NCI-H1092 (cell line): Measurements from ENCODE around the gene CFAP20DC.
"Not testable (repeated sequence)": the region's sequence is repeated elsewhere in the genome, so short reads cannot be mapped to it uniquely, and the experiment has no call there.

Source experiments
- DNase-seq: peaks from one replicate; lab custom pipeline; 2025; lab: John Stamatoyannopoulos, UW

Gene CFAP20DC

GRCh38 chr3:59017617-59017984 is 32.2 kb downstream of the CFAP20DC start:
- no peak for DNase-seq

GRCh38 chr3:59016930-59017616 is 32.8 kb downstream of the CFAP20DC start:
- DNase-seq, result no peak

DNA sequence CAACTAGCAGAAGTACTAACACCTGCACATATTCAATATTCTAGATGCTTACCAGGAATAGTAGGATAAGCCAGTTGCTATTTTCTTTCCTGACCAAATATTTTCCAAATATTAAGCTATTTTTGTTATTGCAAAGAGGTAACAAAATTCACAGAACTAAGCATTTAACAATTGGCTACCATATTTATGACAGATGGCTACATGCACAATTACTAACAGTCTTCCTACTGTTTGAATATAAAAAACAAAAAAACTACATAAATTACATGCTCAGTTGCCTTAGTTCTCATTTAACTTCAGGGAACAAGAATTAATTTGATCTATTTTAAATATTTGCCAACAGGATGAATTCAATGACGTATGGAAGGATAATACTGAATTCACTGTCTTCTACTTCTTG is 36.2 kb downstream of the CFAP20DC start:
- DNase-seq, result no peak

DNA sequence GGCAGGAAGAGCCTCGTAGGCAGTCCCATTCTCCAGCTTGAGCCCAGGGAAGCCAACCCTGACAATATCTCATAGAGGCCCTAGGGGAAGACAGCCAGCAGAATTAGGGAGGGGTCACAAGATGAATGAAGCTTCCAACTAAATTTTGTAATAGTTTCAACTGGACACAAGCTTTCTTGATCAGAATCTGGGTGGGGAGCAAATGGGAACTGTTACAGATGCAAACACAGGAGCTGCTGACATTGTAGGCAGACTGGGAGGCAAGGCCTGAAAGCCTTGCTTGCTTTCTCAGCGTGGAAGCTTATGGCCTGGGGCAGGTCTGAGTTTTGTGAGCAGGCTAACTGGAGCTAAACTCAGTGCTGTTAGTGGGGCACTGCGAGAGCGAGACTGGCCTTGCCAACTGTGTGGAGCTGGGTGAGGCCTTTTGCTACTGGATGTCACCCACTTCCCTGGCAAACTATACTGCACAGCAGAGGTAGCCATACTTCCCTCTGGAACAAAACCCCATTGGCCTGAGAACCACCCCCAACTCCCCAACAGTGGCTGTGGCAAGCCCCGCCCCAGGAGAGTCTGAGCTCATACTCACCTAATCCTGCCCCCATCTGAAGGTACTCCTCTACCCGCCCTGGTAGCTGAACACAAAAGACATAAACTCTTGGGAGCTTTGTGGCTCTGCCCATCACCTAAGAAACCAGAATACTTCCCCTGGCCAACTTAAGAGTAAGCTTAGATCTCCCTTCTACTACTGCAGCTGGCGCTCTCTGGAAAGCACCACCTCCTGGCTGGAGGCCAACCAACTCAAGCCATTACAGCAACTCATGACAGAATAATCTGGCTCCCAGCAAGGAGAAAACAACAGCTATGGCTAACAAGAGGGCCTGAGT is 42.9 kb downstream of the CFAP20DC start:
- no peak for DNase-seq

- DNase-seq, result no peak
Observed at GRCh38 chr3:59001675-59002074, 48.1 kb downstream of the CFAP20DC start.

DNA sequence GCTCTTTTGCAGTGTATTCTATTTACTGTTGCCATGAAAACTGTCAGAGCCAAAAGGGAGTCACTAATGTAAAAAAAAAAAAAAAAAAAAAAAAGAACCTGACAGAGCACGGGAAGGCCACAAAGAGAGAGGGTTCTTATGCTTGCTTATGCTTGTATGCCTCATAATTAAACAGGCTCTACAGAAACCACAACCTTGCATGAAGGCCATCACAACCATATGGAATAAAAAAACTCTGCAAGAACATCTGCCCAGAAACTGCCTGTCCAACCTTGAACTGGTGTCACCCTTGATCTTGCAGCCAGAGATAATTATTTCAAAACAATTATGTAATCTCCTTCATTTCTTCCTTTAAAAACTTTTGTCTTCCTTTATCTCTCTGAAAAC is 50.1 kb downstream of the CFAP20DC start:
- DNase-seq, result no peak

DNA sequence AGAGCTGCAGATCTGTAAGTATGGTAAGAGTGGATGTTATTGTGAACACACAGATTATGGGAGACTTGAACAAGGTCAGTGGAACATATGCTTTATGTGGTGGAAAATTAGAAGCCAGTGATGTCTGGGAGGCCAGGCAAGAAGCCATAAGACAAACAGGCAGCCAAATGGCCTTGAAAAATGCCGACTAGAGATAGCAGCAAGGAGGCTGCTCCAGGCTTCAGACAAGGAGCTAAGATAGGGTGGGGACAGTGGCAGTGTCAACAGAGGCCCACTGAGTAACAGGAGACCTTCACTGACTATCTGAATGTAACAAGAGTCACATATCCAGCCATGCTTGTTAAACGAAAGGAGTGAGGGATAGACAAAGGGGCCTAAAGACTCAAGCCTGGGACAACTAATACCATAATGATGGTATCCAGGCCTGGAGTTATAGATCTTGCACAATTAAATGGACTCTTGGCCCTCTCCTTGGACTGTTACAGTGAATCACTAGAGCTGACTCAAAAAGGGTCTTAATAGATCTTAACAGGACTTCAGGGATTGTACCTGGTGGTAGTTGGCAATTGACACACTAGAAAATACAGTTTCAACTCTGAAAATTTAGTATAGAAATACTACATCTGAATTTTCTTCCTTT is 50.6 kb downstream of the CFAP20DC start:
- no peak for DNase-seq

DNA sequence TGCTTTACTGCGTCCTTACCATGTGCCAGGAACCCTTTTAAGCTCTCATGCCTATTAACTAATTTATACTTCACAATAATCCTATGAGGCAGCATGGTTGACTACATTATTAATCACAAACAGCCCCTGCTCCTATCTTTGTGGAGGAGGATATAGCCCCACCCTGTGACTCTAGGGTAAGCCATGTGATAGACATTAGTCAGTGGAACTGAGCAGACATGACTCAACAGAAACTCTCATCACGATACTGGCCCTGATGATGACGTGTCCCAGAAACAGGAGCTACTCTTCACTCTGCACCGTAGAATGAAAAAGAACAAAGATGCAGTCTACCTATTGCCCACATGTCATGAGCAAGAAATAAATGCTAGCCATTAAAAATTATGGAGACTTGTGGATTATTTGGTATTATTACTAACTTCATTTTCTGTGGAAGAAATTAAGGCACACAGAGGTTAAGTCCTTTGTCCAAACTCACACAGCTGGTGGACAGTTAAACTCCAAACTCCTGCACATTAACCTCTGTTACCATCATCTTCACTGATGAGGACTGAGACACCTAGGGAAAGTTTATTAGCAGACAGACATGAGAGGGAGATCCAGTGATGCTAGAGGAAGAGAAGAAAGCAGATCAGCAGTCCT is 51.2 kb downstream of the CFAP20DC start:
- no peak for DNase-seq

DNA sequence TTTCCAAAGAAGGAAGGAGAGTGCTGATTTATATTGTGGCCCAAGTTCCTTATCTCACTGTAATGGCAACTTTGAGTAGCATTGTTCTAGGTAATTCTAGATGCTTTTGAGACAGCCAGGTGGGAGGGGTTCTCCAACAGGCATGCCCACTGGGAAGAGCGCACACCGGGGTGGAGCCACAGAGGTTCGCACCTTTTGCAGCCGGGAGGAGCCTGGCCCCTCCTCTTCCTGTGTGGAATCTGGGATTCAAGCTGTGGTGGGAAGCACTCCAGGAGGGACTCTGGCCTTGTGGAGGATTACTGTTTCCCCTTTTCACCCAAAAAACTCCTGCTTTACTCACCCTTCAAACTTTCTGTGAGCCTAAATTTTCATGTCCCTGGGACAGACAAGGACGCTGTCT is 53.1 kb downstream of the CFAP20DC start:
- no peak for DNase-seq

GRCh38 chr3:58994746-58995330 is 55.0 kb downstream of the CFAP20DC start:
- DNase-seq, result peak; percentile 11

GRCh38 chr3:58993547-58993946 is 56.3 kb downstream of the CFAP20DC start:
- no peak for DNase-seq

DNA sequence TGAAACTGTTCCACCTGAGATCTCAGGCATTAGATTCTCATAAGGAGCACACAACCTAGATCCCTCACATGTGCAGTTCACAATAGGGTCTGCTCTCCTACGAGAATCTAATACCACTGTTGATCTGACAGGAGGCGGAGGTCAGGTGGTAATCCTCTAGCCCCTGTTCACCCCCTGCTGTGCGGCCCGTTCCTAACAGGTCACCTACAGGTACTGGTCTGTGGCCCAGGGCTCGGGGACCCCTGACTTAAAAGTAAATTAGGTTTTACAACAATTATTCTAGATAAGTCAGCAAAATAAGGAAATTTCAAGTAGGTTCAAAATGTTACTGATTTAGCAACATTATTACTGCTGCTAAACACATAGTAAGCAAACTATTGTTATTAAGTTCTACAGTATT is 58.2 kb downstream of the CFAP20DC start:
- DNase-seq, result no peak

DNA sequence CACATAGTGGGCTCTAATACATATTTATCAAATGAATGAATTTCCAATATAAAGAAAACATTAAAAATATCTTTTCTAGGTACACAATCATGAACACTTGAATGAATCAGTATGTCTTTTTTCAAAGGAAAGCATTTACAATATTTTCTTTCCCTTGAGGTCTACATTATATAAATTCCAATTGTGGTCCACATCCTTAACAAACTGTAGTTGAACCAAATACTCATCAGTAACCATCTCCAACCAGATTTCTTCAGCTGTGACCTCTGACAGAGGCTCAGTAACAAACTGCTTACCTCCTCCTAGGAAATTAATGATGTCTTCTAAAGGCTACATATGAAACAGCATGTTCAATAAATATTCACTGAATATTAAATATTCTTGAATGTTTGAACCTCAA is 58.8 kb downstream of the CFAP20DC start:
- DNase-seq, result no peak

DNA sequence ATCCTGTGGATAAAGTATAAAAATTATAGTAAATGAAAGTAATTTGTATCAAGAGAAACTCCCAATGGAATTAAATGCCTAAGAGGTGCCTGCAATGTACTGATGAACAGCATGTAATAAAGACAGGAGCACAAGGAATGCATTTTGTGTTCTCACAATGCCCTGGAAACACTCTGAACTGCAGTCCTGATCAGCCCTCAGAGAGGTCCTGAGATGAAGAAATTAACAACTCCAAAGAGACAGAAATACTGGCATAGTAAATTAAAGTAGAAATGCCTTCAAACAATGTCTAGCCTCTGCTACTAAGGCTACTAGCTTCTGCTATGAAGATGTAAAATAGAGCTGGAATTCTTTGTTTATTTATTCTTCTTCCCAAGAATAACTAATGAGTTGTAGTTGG is 59.9 kb downstream of the CFAP20DC start:
- no peak for DNase-seq

DNA sequence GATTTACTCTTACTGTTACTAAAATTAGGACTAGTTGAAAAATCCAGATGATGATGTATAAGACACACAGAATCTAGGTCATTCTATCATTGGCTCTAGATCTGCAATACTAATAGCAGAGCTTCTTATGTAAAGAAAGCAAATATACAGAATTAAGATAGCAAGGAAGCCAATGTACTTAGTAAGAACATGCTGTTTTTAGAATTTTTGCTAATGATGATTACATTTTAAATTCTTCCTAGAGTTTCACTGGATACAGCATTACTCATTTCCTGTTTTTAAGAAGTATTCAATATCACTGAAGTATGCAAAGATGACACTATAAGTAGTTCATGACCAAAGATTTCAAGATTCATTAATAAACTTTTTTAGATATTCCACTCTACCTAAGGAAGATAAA is 60.7 kb downstream of the CFAP20DC start:
- no peak for DNase-seq

- no peak for DNase-seq
Observed at GRCh38 chr3:58988041-58988440, 61.8 kb downstream of the CFAP20DC start.

- DNase-seq, result no peak
Observed at GRCh38 chr3:58986654-58987053, 63.2 kb downstream of the CFAP20DC start.

DNA sequence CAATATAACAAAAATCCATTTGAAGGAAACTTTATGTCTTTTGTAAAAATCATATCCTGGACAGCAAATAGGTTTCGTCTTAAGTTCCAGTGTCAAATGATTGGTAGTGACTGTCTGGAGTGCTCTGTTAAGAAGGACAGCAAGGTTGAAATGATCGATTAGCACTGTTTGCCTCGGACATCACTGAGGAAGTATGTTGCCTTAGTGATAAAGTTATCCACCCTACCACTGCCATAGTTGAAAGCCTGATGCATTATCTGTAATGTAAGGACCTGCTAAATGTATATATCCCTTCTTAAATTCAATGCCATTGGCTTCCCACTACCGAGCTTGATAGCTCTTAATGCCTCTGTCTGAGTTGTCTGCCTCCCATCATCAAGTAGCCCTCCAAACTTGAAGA is 70.0 kb downstream of the CFAP20DC start:
- DNase-seq, result no peak

- no peak for DNase-seq
Observed at GRCh38 chr3:58973796-58974195, 76.0 kb downstream of the CFAP20DC start.

- DNase-seq, result not testable (repeated sequence)
Observed at GRCh38 chr3:58967866-58968265, 82.0 kb downstream of the CFAP20DC start.

GRCh38 chr3:58965865-58966264 is 84.0 kb downstream of the CFAP20DC start:
- no peak for DNase-seq

DNA sequence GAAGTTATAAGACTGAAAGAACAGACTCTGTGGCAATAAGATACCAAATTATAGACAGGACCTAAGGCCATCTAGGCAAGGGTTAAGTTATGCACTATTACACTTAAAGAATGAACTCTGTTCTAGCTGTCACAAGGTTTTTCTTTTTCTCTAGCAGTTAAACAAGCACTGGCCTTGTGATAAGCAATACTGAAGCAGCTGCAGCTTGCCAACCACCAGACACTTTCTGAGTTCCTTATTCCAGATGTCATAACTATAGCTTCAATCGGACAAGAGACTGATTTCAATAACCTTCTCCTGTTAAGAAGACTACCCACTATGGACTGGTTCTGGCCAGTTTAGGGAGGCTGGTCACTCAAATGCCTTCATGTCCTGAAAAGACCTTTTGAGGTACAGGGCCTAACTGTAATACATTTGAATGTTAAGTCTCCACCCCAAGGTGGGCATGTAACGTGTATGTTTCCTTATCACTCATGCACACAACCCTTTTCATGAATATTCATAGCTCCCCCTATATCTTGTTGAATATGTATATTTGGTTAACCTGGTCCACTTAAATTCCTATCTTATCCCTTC is 85.8 kb downstream of the CFAP20DC start:
- no peak for DNase-seq
